Measurements from ENCODE around the gene KIF3B.
"Not testable (repeated sequence)": the region's sequence is repeated elsewhere in the genome, so short reads cannot be mapped to it uniquely, and the experiment has no call there.

The KIF3B gene

GRCh38 chr20:32333181-32333987 is 55.9 kb downstream of the KIF3B start:
- DNase-seq = no peak

DNA sequence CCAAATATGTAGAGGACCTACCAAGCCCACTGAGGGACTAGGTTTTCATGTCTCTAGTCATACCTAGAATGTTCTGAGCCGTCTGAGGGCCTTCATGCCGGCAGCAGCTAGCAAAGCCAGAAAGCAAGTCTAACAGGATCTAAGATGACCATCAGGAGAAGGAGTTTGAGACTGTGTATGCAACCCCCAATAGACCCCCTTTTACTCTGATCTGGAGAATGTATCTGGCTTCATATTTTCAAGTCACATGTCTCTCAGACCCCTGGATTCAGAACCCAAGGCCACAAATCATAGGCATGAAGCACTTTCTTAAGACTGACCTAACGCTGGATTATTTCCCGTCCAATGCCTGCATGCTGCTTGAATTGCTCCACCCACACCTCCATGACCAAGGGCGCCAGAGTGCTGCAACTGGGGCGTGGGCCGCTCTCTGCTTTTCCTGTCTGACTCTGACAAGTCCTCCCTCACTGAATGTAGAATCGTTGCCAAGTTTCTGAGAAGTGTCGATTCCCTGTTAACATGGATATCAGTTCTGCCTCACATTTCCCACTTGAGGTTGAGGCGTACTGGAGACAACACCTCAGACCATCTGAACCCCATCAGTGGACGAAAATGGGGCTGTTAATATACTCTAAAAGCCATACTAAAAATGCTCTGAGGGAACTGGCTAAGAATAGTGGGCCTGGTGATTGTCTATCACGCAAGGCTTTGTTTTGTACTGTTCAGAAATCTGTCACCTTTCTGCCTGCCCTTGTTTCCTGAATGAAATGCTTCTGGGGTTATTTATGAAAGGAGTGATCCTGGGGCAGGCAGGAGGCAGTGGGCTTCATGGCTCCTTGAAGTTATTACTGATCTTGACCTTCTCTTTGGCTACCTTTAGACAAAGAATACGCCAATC is 56.8 kb downstream of the KIF3B start:
- DNase-seq = peak; percentile 38

DNA sequence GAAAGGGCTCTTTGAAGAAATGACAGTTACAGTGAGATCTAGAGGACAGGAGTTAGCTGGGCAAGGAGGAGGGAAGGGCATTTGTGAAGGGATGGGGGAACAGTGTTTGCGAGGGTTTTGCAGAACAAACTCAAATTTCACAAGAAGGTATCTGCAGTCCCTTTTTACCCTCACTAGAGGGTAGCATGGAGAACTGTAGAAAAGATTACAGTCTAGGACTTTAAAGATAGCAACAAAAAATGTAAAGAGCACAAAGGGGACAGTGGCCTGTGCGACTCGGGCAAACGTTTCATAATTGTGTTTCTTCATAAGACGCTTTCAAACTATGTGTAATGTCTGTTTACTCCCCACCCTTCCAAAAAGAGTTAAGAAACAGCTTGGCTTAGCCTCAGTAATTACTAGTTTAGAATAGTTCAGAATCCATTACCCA is 59.5 kb downstream of the KIF3B start:
- no peak for DNase-seq

DNA sequence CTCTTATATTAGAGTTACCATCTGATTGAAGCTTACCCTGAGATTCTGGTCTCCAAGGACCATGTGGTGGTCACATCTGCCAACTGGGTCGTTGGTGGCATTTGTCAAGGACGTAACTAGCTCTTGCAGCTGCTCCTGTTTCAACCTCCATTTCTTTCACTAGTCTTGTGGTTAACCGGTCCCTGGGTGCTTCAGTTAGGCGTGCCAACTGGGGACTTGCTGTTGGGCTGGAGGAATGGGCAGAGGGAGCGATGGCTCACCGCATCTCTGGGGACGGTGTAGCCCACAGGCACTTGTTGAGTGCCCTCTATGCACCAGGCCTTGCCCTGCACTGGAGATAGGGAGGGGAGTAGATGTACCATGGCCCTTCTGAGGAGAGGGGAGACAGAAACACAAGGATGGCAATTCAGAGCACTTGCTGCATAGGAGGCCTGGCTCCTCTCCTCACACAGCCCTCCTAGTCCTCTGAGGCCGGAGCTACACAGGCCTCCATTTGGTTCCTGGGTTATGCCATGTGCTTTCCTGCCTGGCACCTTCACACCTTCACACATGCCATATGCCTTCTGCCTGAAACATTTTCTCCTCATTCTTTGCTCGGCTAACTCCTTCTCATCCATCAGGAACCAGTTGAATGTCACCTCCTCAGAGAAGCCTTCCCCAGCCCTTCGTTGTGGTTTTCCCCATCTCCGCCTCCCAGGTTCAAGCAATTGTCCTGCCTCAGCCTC is 60.6 kb downstream of the KIF3B start:
- no peak for DNase-seq

- no peak for DNase-seq
Observed at GRCh38 chr20:32338665-32339064, 61.2 kb downstream of the KIF3B start.

- DNase-seq = no peak
Observed at GRCh38 chr20:32339116-32339515, 61.7 kb downstream of the KIF3B start.

- DNase-seq = not testable (repeated sequence)
Observed at GRCh38 chr20:32341053-32341452, 63.6 kb downstream of the KIF3B start.

GRCh38 chr20:32343439-32343838 is 66.0 kb downstream of the KIF3B start:
- DNase-seq = no peak

DNA sequence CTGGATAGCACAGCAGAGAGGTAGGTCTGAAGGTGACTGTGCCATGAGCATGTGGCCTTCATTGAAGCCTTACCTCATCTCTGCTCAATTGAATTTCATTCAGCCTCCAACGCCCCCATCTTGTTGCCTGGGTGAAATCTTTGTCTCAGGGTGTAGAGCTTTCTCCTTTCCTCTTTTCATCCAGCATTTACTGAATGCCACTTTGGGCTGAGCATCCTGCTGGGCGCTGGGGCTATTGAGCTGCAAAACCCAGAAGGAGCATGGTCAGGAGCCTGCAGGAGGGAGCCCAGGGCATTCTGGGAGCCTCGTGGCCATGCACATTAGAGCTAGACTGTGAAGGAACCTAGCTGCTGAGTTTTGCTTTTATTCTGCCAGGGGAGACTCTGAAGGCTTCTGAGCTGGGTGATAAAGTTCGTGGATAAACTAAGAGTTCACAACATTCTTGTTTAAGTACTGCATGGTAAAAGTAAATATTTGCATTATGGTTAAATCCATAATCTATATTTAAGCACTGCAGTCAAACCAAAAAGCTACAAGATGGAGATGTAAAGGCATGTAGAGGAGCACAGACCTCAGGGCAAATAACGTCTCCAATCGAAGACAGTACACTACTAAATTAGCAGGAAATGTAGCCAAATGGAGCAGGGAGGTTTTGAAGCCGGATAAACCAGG is 67.5 kb downstream of the KIF3B start:
- no peak for DNase-seq

- DNase-seq = no peak
Observed at GRCh38 chr20:32348207-32348606, 70.8 kb downstream of the KIF3B start.

DNA sequence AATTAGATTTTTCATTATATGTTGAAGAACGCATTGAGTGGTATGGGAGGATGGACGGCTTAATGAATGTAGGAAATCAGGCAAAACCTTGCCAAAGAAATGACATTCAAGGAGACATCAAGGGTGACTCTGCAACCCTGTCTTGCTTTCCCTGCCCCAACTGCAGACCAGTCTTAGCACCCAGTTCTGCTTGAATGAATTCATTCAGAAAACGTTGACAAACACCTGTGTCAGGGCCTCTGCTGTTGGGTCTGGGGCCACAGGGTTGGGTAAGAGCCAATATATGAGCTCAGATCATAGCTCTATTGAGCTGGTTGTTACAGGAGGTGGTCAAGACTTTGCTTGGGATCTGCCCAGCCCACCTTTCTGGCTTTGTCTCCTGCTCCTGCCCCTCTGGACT is 73.0 kb downstream of the KIF3B start:
- DNase-seq = no peak

GRCh38 chr20:32352121-32352720 is 74.8 kb downstream of the KIF3B start:
- no peak for DNase-seq

GRCh38 chr20:32353848-32354496 is 76.5 kb downstream of the KIF3B start:
- DNase-seq = no peak

GRCh38 chr20:32354592-32355416 is 77.4 kb downstream of the KIF3B start:
- no peak for DNase-seq

DNA sequence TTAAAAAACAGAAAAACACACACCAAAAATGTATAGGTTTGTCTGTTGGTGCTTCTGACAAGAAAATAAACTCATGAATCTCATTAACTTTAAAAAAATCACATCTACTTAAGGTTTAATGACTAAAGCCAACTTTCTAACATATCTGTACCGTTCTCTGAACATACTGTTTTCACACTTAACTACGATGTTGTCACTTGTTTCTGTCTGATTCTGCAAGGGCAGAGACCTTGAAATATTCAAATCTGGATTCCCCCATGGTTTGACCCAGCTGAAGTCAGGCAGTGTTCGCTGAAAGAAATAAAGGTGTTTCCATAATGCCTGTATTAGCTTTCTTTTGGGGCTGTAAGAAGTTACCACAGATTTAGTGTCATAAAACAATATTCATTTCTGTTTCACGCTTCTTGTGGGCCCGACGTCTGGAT is 78.0 kb downstream of the KIF3B start:
- DNase-seq = no peak

GRCh38 chr20:32355907-32356621 is 78.6 kb downstream of the KIF3B start:
- not testable (repeated sequence) for DNase-seq

GRCh38 chr20:32356622-32357374 is 79.3 kb downstream of the KIF3B start:
- no peak for DNase-seq

DNA sequence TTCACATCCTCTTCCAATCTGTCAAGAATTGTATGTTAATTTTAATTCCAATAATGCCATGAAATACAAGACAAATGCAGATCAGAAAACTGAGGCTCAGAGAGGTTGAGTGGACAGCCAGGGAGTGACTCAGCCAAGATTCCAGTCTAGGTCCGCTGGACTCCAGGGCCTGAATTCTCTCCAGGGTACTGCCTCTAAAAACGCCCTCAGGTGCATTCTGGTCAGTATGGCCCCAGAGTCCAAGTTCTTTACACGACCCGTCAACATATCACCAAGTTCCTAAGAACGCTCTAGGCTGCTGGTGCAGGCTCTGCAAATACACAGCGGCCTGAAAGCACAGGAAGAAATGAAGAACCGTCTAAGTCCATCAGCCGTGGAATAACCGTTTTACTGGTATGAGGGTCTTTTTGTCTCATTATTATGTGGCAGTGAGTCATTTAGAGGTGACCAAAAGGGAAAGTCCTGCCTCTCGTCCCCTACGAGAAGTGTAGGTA is 80.0 kb downstream of the KIF3B start:
- DNase-seq = no peak

Data from NCI-H510A (cell line).